ENCODE measurements around the gene FOXL3.
"Not testable (repeated sequence)": the region's sequence is repeated elsewhere in the genome, so short reads cannot be mapped to it uniquely, and the experiment has no call there.

The FOXL3 gene

GRCh38 chr7:289756-290553 is at the start of gene FOXL3:
FOXL3 (plus strand) TSS chr7:290170; CDS start chr7:290170, 0 bp downstream.
- no peak for DNase-seq (ENCODE audit: low read depth)

- no peak for DNase-seq (ENCODE audit: low read depth)
These were observed 49.0 kb upstream of the FOXL3 start for GRCh38 chr7:240887-241421.

GRCh38 chr7:241513-241912 is 48.5 kb upstream of the FOXL3 start:
- no peak for DNase-seq (ENCODE audit: low read depth)

- DNase-seq (ENCODE audit: low read depth), result not testable (repeated sequence)
These were observed 47.0 kb upstream of the FOXL3 start for GRCh38 chr7:242826-243579.

- not testable (repeated sequence) for DNase-seq (ENCODE audit: low read depth)
These were observed 46.4 kb upstream of the FOXL3 start for GRCh38 chr7:243580-243978.

GRCh38 chr7:244974-245373 is 45.0 kb upstream of the FOXL3 start:
- DNase-seq (ENCODE audit: low read depth), result no peak

GRCh38 chr7:245574-246295 is 44.2 kb upstream of the FOXL3 start:
- DNase-seq (ENCODE audit: low read depth), result no peak

- DNase-seq (ENCODE audit: low read depth), result no peak
These were observed 43.5 kb upstream of the FOXL3 start for GRCh38 chr7:246451-246850.

- no peak for DNase-seq (ENCODE audit: low read depth)
These were observed 42.8 kb upstream of the FOXL3 start for GRCh38 chr7:247181-247580.

GRCh38 chr7:247636-248035 is 42.3 kb upstream of the FOXL3 start:
- DNase-seq (ENCODE audit: low read depth), result no peak

GRCh38 chr7:248732-249435 is 41.1 kb upstream of the FOXL3 start:
- DNase-seq (ENCODE audit: low read depth), result no peak

- DNase-seq (ENCODE audit: low read depth), result no peak
These were observed 40.0 kb upstream of the FOXL3 start for GRCh38 chr7:249989-250388.

GRCh38 chr7:250523-250922 is 39.4 kb upstream of the FOXL3 start:
- DNase-seq (ENCODE audit: low read depth), result no peak

GRCh38 chr7:251005-251404 is 39.0 kb upstream of the FOXL3 start:
- no peak for DNase-seq (ENCODE audit: low read depth)

GRCh38 chr7:251446-252175 is 38.4 kb upstream of the FOXL3 start:
- DNase-seq (ENCODE audit: low read depth), result no peak

- no peak for DNase-seq (ENCODE audit: low read depth)
These were observed 37.6 kb upstream of the FOXL3 start for GRCh38 chr7:252216-252965.

GRCh38 chr7:252981-253380 is 37.0 kb upstream of the FOXL3 start:
- no peak for DNase-seq (ENCODE audit: low read depth)

- no peak for DNase-seq (ENCODE audit: low read depth)
These were observed 36.2 kb upstream of the FOXL3 start for GRCh38 chr7:253581-254336.

GRCh38 chr7:254337-255037 is 35.5 kb upstream of the FOXL3 start:
- DNase-seq (ENCODE audit: low read depth), result no peak

All from activated T-cell treated with anti-CD3 and anti-CD28 coated beads for 1 hour (primary cell).